A375 (cell line): ENCODE data around the gene HAPSTR1. TPM values are rescaled to one million over a fixed set of nuclear protein-coding genes. Genes with fewer than 3 reads are reported as not detected.

Source experiments
- total RNA-seq: library from RNA; depleted of rRNA; stranded (reverse); fragments of >200 nt; shearing (Covaris generic); gene quantifications from 2 replicates; pipeline ENCODE4 v1.2.3, GENCODE V29; 2014; rRNA removed

The HAPSTR1 gene, protein sequence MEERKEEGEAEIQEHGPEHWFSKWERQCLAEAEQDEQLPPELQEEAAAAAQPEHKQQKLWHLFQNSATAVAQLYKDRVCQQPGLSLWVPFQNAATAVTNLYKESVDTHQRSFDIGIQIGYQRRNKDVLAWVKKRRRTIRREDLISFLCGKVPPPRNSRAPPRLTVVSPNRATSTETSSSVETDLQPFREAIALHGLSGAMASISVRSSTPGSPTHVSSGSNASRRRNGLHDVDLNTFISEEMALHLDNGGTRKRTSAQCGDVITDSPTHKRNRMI
- total RNA-seq: 45.8 and 55.6 TPM in 2 replicates

DNA sequence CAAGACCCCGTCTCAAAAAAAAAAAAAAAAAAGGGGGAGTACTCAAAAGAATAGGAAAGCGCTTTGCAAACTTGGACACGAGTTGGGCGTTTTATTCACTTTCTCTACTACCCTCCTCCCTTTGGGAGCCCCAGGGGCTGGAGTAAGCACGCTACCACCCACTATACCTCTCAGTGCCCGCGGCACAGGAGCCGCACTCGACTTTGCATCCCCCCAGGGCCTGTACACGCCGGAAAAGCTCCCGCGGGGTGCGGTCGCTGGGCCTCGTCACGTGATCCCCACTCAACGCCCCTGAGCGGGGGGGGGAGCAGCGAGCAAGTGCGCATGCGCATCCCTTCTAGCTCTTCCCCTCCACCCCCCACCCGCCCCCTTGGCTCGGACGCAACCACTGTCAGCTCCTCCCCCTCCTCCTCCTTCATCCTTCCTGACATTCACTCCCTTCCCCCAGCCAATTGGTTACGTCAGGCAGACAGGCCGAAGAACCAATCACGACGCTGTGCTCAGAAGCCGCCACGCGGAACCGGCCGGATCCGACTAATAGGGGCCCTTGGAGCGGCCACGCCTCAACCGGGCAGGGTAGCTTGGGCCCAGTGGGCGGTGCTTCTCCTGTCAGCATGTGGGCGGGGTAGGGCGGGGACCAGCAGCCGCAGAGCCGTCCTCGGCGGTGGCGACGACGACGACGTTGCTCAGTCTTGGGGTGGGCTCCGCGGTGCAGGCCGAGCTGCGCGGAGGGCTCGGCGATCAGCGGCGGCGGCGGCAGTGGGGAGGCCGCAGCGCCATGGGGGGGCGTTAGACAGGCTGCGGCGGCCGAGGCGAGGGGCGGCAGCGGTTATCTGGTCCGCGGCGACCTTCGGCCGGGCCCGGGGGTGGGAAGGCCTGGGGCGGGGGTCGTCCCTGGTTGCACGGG, at the start of gene HAPSTR1:
Gene HAPSTR1, plus strand, starts transcription at position 685 of the 907 bp plus-strand sequence. CDS start 401 bp downstream, outside the sequence.

Other genes with a start within 250 kb of the HAPSTR1 start
- 159 and 207 TPM in 2 replicates for gene CARHSP1, start 222.6 kb upstream of the HAPSTR1 start, total RNA-seq
- gene LITAFD, start 209.3 kb upstream of the HAPSTR1 start, total RNA-seq: not detected in 2 replicates
- 56.0 and 59.3 TPM in 2 replicates for gene USP7, start 127.7 kb upstream of the HAPSTR1 start, total RNA-seq